CD4-positive, CD25-positive, alpha-beta regulatory T cell (primary cell): Measurements from ENCODE around the gene GPR160. TPM values are rescaled to one million over a fixed set of nuclear protein-coding genes. Genes with fewer than 3 reads are reported as not detected.

ENCODE experiments used
- ATAC-seq, 2 donors: fragments of 150-1000 bp; cut with Tn5 transposase; one replicate each; pipeline ENCODE4 v1.10.0; 2021; ENCODE audit warnings: low read depth in 2 of 2, moderate number of reproducible peaks in 2 of 2, moderate library complexity in 1 of 2
- DNase-seq, 3 donors: peaks; one replicate each; pipeline versions ENCODE4 v3.0.0 to v3.0.0-alpha.2; 2012 to 2022; ENCODE audit warnings: mixed read lengths in 1 of 3
- H3K27ac ChIP-seq: one replicate; pipeline ENCODE4 v1.7.0; 2013; ENCODE audit warnings: mild to moderate bottlenecking, low read length; ENCODE audit not compliant: insufficient read depth, poor library complexity, severe bottlenecking
- H3K27me3 ChIP-seq: one replicate; pipeline ENCODE4 v1.7.0; 2013; ENCODE audit warnings: low read length; ENCODE audit not compliant: control insufficient read depth, insufficient read depth
- H3K36me3 ChIP-seq: one replicate; pipeline ENCODE4 v1.7.0; 2013; ENCODE audit warnings: mild to moderate bottlenecking, low read length, moderate library complexity; ENCODE audit not compliant: control insufficient read depth, insufficient read depth
- H3K4me1 ChIP-seq: 2 replicates; pipeline ENCODE4 v1.7.0; 2013; ENCODE audit warnings: mild to moderate bottlenecking, low read length; ENCODE audit not compliant: insufficient read depth, control insufficient read depth, poor library complexity, severe bottlenecking
- H3K4me3 ChIP-seq: one replicate; pipeline ENCODE4 v1.7.0; 2013; ENCODE audit warnings: low read depth, mild to moderate bottlenecking, low read length, moderate library complexity
- H3K9me3 ChIP-seq, 2 experiments: 1 replicate in 1 of 2; 2 replicates in 1 of 2; pipeline ENCODE4 v1.7.0; 2013; ENCODE audit warnings: low read length in 2 of 2, mild to moderate bottlenecking in 1 of 2, moderate library complexity in 1 of 2; ENCODE audit not compliant: control insufficient read depth in 2 of 2
- H3K27ac Mint-ChIP-seq, 3 donors: one replicate each; pipeline ENCODE4 v1.8.0; 2020 to 2022; ENCODE audit warnings: mild to moderate bottlenecking in 3 of 3, mixed read lengths in 3 of 3, moderate library complexity in 2 of 3
- H3K27me3 Mint-ChIP-seq: one replicate; pipeline ENCODE4 v1.8.0; 2022; ENCODE audit warnings: mild to moderate bottlenecking, mixed read lengths
- H3K36me3 Mint-ChIP-seq: one replicate; pipeline ENCODE4 v1.8.0; 2020; ENCODE audit warnings: mixed read lengths
- H3K4me1 Mint-ChIP-seq, 4 donors: one replicate each; pipeline ENCODE4 v1.8.0; 2020 to 2022; ENCODE audit warnings: mixed read lengths in 4 of 4, mild to moderate bottlenecking in 1 of 4
- H3K4me3 Mint-ChIP-seq, 4 donors: one replicate each; pipeline ENCODE4 v1.8.0; 2020 to 2022; ENCODE audit warnings: mild to moderate bottlenecking in 4 of 4, mixed read lengths in 4 of 4, moderate library complexity in 3 of 4
- H3K9me3 Mint-ChIP-seq, 7 donors: one replicate each; pipeline ENCODE4 v1.8.0; 2020 to 2022; ENCODE audit warnings: mixed read lengths in 7 of 7, mild to moderate bottlenecking in 3 of 7, moderate library complexity in 2 of 7
- polyA plus RNA-seq, 4 donors: library from polyadenylated mRNA; unstranded; fragments of 300-500 nt; fragmentation: Illumina TruSeq; gene quantifications; one replicate each; pipeline ENCODE4 v1.2.3, GENCODE V29; 2021
- total RNA-seq: library from RNA; stranded (reverse); gene quantifications from one replicate; pipeline ENCODE4 v1.2.3, GENCODE V29; 2022

Gene GPR160
- total and polyA plus RNA-seq, 5 donors from 2014 or later = 0.37 to 6.2 (median 3.2) TPM

DNA sequence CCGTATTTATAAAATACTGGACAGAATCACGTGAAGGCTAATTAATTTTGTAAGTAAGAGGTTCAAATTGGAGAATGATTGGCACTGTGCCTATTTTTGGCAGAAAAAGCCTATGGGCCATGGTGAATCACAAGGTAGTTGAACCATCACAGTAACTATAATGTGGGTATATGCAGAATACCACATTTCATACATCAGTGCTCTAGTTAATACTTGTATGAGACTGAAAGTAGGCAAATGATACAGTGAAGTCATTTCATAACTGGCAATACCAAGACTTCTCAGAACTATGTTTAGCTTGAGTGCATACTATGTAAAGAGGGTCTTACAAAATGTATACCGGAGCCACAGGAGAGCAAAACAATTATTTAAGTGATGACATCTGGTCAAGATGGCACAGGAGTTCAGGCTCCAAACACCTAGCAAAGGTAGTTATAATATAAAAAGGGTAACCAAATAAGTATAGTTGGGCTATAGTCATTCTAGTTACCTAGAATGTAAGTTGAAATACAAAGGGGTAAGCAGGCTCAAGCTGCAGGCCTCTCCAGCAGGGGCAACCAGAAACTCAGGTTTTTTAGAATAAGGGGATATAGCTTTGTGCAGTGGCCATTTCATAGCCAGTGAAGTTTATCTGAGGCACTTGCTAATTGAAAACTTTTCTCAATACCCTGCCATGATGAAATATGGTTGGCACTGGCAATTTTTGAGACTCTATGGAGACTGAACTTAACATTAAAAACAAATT is 19.1 kb downstream of the GPR160 start:
- no peak overlapping the region for H3K27ac Mint-ChIP-seq
- Histone ChIP-seq H3K4me3 (no peak overlapping the region), H3K27ac (no peak overlapping the region), H3K9me3 (no peaks in the 10 kb centered on the region), H3K4me1 (no peaks in the 10 kb centered on the region), H3K36me3 (no peaks in the 10 kb centered on the region), H3K27me3 (peaks cover 8% of the 10 kb centered on the region)
- H3K4me1 Mint-ChIP-seq = peaks cover 0 to 13% (median 5%) of the 10 kb centered on the region in 4 donors
- H3K9me3 Mint-ChIP-seq = no peaks in the 10 kb centered on the region
- H3K4me3 Mint-ChIP-seq = no peak overlapping the region
- ATAC-seq (no peak), DNase-seq (peak in 1 of 3 donors; percentile 46)
- H3K27me3 Mint-ChIP-seq = peaks cover 14% of the 10 kb centered on the region
- H3K36me3 Mint-ChIP-seq = no peaks in the 10 kb centered on the region

- H3K4me3 ChIP-seq = no peak overlapping the region
- Mint-ChIP-seq H3K9me3 (no peaks in the 10 kb centered on the region), H3K36me3 (peaks cover 2% of the 10 kb centered on the region), H3K27me3 (peaks cover 9% of the 10 kb centered on the region), H3K27ac (no peak overlapping the region), H3K4me1 (peaks cover 0 to 13% (median 5%) of the 10 kb centered on the region in 4 donors), H3K4me3 (no peak overlapping the region)
- no peaks in the 10 kb centered on the region for H3K36me3 ChIP-seq
- ATAC-seq (no peak), DNase-seq (no peak)
- H3K4me1 ChIP-seq = no peaks in the 10 kb centered on the region
- H3K27me3 ChIP-seq = peaks cover 3% of the 10 kb centered on the region
- no peaks in the 10 kb centered on the region for H3K9me3 ChIP-seq
- no peak overlapping the region for H3K27ac ChIP-seq
Measured at GRCh38 chr3:170057550-170057949, 19.8 kb downstream of the GPR160 start.

DNA sequence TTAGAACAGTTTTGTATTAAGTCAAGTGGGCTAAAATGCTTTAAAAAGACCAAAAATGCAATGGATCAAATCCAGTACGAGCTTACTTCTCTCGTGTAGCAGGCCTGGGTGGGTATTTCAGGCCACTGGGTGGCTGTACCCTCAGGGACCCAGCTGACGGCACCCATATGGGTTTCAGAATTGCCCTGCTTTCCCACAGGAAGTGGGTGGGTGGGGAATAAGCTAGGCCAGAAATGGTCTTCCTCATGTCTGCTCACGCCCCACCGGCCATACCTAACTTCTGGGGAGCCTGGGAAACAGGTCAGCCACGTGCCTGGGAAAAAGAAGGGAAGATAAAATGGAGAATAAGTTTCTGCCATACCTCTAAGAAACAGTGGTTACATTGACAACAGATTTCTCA is 20.3 kb downstream of the GPR160 start:
- no peaks in the 10 kb centered on the region for H3K9me3 Mint-ChIP-seq
- peaks cover 4% of the 10 kb centered on the region for H3K36me3 Mint-ChIP-seq
- H3K27ac ChIP-seq = no peak overlapping the region
- no peak overlapping the region for H3K4me3 ChIP-seq
- ATAC-seq (no peak), DNase-seq (peak in 1 of 3 donors; percentile 14)
- peaks cover 4% of the 10 kb centered on the region for H3K27me3 Mint-ChIP-seq
- no peaks in the 10 kb centered on the region for H3K27me3 ChIP-seq
- H3K4me1 ChIP-seq = no peaks in the 10 kb centered on the region
- H3K27ac Mint-ChIP-seq = no peak overlapping the region
- H3K36me3 ChIP-seq = no peaks in the 10 kb centered on the region
- H3K4me3 Mint-ChIP-seq = no peak overlapping the region
- no peaks in the 10 kb centered on the region for H3K9me3 ChIP-seq
- H3K4me1 Mint-ChIP-seq = peaks cover 0 to 13% (median 5%) of the 10 kb centered on the region in 4 donors

DNA sequence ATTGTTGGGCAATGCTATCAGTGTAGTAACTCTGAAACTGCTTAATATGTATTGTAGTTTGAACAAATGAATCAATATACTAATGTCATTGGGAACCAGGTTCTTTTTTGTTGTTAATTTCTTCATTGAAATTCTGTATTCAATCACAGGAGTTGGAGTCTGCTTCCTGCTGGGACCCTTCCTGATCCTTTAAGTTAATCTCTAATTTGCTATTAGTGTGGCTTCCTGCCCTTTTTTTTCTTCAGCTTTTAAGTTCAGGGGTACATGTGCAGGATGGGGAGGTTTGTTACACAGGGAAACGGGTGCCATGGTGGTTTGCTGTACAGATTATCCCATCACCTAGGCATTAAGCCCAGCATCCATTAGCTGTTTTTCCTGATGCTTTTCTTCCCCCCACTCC is 21.7 kb downstream of the GPR160 start:
- no peaks in the 10 kb centered on the region for H3K9me3 Mint-ChIP-seq
- H3K4me3 Mint-ChIP-seq = no peak overlapping the region
- DNase-seq (no peak), ATAC-seq (no peak)
- H3K36me3 Mint-ChIP-seq = peaks cover 4% of the 10 kb centered on the region
- H3K27ac ChIP-seq = no peak overlapping the region
- no peaks in the 10 kb centered on the region for H3K27me3 Mint-ChIP-seq
- H3K27me3 ChIP-seq = no peaks in the 10 kb centered on the region
- H3K9me3 ChIP-seq = no peaks in the 10 kb centered on the region
- H3K27ac Mint-ChIP-seq = no peak overlapping the region
- H3K36me3 ChIP-seq = no peaks in the 10 kb centered on the region
- H3K4me1 ChIP-seq = no peaks in the 10 kb centered on the region
- no peak overlapping the region for H3K4me3 ChIP-seq
- peaks cover 0 to 13% (median 5%) of the 10 kb centered on the region in 4 donors for H3K4me1 Mint-ChIP-seq

GRCh38 chr3:170062068-170062467 is 24.3 kb downstream of the GPR160 start:
- Mint-ChIP-seq H3K27me3 (peaks cover under 1% of the 10 kb centered on the region), H3K4me3 (no peak overlapping the region), H3K9me3 (no peaks in the 10 kb centered on the region), H3K4me1 (peaks cover 0 to 12% (median 3%) of the 10 kb centered on the region in 4 donors), H3K36me3 (peaks cover 4% of the 10 kb centered on the region), H3K27ac (no peak overlapping the region)
- H3K27ac ChIP-seq = no peak overlapping the region
- no peaks in the 10 kb centered on the region for H3K36me3 ChIP-seq
- H3K27me3 ChIP-seq = no peaks in the 10 kb centered on the region
- no peak for DNase-seq
- H3K4me3 ChIP-seq = no peak overlapping the region
- H3K9me3 ChIP-seq = no peaks in the 10 kb centered on the region
- no peaks in the 10 kb centered on the region for H3K4me1 ChIP-seq
- no peak for ATAC-seq

DNA sequence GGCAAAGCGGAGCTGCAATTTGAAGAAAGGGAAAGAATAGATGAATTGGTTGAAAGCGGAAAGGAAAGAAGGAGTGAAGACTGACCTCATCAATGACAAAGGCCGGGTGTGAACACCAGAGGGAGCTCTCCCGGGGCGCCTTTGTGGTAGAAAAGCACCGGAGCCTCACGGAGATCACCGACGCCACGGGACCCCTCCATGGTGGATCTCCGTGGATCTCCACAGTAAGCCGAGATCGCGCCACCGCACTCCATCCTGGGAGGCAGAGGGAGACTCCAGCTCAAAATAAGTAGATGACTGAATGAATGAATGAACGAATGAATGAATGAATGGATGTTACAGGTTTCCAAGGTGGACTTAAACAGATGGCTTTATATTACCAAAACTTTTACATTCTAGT is 25.0 kb downstream of the GPR160 start:
- Mint-ChIP-seq H3K36me3 (peaks cover 4% of the 10 kb centered on the region), H3K4me3 (no peak overlapping the region), H3K27ac (no peak overlapping the region), H3K4me1 (peaks cover 0 to 6% (median 1%) of the 10 kb centered on the region in 4 donors), H3K9me3 (peaks cover 0 to 2% (median 0%) of the 10 kb centered on the region in 7 donors), H3K27me3 (peaks cover 4% of the 10 kb centered on the region)
- Histone ChIP-seq H3K27ac (no peak overlapping the region), H3K9me3 (no peaks in the 10 kb centered on the region), H3K4me3 (no peak overlapping the region), H3K4me1 (no peaks in the 10 kb centered on the region), H3K36me3 (no peaks in the 10 kb centered on the region), H3K27me3 (no peaks in the 10 kb centered on the region)
- DNase-seq = no peak
- no peak for ATAC-seq

GRCh38 chr3:170063691-170064090 is 25.9 kb downstream of the GPR160 start:
- peaks cover 9% of the 10 kb centered on the region for H3K27me3 Mint-ChIP-seq
- Histone ChIP-seq H3K9me3 (no peaks in the 10 kb centered on the region), H3K27ac (no peak overlapping the region), H3K4me3 (no peak overlapping the region), H3K36me3 (no peaks in the 10 kb centered on the region), H3K4me1 (no peaks in the 10 kb centered on the region), H3K27me3 (no peaks in the 10 kb centered on the region)
- peaks cover 4% of the 10 kb centered on the region for H3K36me3 Mint-ChIP-seq
- no peaks in the 10 kb centered on the region for H3K4me1 Mint-ChIP-seq
- H3K4me3 Mint-ChIP-seq = no peak overlapping the region
- DNase-seq = no peak
- peaks cover 0 to 2% (median 0%) of the 10 kb centered on the region in 7 donors for H3K9me3 Mint-ChIP-seq
- no peak for ATAC-seq
- H3K27ac Mint-ChIP-seq = no peak overlapping the region

DNA sequence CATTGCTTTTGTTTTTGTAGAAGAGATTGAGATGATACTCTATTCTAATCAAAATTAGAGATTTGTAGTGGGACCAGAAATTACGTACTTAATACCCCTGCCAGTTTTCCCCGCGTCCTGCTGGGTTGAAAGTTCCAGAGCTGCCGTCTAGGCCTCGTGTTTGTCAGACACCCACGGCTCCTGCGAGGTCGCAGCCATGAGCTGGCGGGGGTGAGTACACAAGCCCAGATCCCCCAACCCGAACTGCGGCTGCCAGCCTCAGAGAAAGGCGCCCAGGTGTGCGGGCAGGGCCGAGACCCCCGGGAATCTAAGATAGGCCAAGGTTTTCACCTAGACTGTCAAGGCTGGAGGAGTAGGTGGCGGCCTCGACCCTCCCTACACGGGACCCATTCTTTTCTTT is 26.3 kb downstream of the GPR160 start:
- no peaks in the 10 kb centered on the region for H3K9me3 ChIP-seq
- H3K27ac ChIP-seq = no peak overlapping the region
- H3K27me3 ChIP-seq = no peaks in the 10 kb centered on the region
- no peaks in the 10 kb centered on the region for H3K36me3 ChIP-seq
- peaks cover 10% of the 10 kb centered on the region for H3K27me3 Mint-ChIP-seq
- no peaks in the 10 kb centered on the region for H3K4me1 ChIP-seq
- H3K4me3 ChIP-seq = no peak overlapping the region
- no peak for ATAC-seq
- H3K4me1 Mint-ChIP-seq = no peaks in the 10 kb centered on the region
- peaks cover 4% of the 10 kb centered on the region for H3K36me3 Mint-ChIP-seq
- H3K4me3 Mint-ChIP-seq = no peak overlapping the region
- H3K9me3 Mint-ChIP-seq = peaks cover 0 to 2% (median 0%) of the 10 kb centered on the region in 7 donors
- DNase-seq = no peak
- no peak overlapping the region for H3K27ac Mint-ChIP-seq
